ENCODE data around the gene QSOX2.

The QSOX2 gene

DNA sequence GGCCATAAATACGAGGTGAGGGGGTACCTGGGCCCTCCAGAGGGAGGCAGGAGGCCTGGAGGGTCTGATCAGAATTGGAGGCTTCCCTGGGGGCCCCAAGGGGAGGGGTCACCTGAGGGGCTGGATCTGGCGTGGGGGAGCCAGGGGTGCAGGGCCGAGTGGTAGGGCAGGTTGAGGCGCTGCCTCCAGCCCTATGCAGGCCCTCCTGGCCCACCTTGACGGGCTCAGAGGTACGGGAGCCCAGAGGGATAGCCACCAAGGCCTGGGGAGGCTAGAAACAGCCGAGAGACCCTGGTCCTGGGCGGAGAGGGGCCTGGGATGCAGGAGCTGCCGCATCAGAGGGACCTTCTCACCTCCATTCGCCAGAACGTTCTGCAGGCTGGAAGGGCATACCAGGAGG, 65.0 kb downstream of the QSOX2 start:
- no peak overlapping the region for H3K4me3 ChIP-seq (ENCODE audit: low read length)
- DNase-seq (ENCODE audit: low read depth), result no peak
- TF ChIP-seq, protein P1, sequence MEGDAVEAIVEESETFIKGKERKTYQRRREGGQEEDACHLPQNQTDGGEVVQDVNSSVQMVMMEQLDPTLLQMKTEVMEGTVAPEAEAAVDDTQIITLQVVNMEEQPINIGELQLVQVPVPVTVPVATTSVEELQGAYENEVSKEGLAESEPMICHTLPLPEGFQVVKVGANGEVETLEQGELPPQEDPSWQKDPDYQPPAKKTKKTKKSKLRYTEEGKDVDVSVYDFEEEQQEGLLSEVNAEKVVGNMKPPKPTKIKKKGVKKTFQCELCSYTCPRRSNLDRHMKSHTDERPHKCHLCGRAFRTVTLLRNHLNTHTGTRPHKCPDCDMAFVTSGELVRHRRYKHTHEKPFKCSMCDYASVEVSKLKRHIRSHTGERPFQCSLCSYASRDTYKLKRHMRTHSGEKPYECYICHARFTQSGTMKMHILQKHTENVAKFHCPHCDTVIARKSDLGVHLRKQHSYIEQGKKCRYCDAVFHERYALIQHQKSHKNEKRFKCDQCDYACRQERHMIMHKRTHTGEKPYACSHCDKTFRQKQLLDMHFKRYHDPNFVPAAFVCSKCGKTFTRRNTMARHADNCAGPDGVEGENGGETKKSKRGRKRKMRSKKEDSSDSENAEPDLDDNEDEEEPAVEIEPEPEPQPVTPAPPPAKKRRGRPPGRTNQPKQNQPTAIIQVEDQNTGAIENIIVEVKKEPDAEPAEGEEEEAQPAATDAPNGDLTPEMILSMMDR (conservative IDR thresholded peaks at IDR 0.05; ENCODE audit: low read depth, low read length), result no peak

DNA sequence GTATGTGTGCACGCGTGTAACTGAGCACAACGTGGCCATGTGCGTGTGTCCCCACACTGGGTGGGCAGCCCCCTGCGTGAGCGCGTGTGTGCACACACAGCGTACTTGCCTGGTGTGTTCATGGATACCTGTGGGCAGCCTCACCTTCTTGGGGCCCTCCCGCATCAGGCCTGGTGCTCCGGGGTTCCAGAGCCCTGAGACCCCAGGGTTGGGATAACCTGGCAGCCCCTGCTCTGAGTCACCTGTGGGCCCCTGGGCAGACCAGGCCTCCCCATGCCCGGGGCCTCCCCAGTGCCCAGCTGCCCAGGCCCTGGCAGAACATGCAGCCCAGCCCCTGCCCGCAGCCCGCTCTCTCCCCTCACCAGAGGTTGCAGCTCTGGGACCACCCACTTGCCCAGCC, 65.9 kb downstream of the QSOX2 start:
- DNase-seq (ENCODE audit: low read depth), result no peak
- TF ChIP-seq, protein P1 (conservative IDR thresholded peaks at IDR 0.05; ENCODE audit: low read depth, low read length), result no peak
- H3K4me3 ChIP-seq (ENCODE audit: low read length), result no peak overlapping the region

DNA sequence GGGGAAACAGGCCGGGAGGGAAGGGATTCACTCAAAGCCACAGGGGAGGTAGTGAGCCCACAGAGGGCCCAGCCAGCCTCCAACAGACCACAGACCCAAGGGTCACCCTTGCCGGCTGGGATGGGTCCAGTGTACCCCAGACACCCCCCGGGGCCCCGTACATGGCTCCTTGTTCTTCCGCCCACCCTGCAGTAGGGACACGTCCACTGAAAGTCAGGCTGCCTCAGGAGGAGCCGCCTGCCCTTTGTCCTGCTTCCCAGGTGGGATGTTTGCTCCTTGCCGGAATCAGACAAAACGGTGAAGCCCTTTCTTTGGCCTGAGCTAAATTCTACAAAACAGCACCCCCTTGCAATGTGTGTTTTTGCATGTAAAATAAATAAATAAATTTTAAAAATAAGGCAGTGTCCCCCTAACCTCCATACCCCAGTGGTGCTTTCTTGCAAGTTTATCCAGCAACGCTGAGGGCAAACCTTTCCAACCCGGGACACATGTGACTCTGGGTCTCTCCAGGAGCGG, 66.5 kb downstream of the QSOX2 start:
- TF ChIP-seq, protein P1 (conservative IDR thresholded peaks at IDR 0.05; ENCODE audit: low read depth, low read length), result no peak
- DNase-seq (ENCODE audit: low read depth), result no peak
- H3K4me3 ChIP-seq (ENCODE audit: low read length), result no peak overlapping the region

DNA sequence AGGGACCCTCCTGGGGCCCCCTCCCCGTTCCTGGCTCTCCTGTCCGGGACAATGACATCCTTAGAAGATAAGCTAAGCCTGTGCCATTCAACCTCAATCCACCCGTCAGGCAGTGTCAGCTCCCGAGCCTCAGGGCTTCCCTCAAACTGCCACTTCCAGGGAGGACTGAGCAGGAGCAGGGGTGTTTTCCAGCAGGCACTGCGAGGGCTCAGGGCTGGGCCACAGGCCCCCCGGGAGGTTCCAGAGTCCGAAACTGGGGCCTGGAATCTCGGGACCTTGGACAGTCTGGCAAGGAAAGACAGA, 66.9 kb downstream of the QSOX2 start:
- no peak overlapping the region for H3K4me3 ChIP-seq (ENCODE audit: low read length)
- TF ChIP-seq, protein P1 (conservative IDR thresholded peaks at IDR 0.05; ENCODE audit: low read depth, low read length), result no peak

DNA sequence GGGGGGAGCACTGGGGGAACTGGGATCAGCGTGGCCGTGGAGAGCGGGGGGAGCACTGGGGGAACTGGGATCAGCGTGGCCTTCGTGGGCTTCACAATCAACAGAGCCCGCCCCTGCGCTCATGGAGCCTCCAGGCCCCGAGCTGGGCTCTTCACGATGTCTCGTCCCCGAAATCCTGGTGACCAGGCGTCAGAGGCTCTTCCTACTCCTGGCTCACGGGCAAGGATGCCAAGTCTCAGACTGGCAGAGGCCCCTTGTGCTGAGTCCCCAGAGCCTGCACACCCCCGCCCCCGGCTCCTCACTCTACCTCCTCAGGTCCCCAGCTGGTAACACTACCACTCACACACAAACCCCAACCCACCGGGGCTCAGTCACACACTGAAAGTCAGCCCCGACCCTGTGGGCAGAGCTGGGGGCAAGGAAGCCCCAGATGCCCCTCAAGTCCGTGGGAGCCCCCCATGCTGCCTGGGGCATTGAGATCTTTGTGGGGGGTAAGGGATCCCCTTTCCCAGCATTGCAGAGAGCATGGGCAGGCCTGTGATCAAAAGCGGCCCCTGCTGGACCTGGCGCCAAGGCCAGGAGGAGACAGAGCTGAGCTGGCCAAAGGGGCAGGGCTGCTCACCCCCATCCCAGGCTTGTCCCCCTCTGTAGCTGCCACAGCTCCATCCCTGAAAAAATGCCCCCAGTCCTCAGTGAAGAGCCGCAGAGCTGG, 67.4 kb downstream of the QSOX2 start:
- TF ChIP-seq, protein P1 (conservative IDR thresholded peaks at IDR 0.05; ENCODE audit: low read depth, low read length), result no peak
- DNase-seq (ENCODE audit: low read depth), result no peak
- no peak overlapping the region for H3K4me3 ChIP-seq (ENCODE audit: low read length)

More for the DNA sequence above, 66.9 kb downstream of the QSOX2 start:
- DNase-seq (ENCODE audit: low read depth), result no peak

DNA sequence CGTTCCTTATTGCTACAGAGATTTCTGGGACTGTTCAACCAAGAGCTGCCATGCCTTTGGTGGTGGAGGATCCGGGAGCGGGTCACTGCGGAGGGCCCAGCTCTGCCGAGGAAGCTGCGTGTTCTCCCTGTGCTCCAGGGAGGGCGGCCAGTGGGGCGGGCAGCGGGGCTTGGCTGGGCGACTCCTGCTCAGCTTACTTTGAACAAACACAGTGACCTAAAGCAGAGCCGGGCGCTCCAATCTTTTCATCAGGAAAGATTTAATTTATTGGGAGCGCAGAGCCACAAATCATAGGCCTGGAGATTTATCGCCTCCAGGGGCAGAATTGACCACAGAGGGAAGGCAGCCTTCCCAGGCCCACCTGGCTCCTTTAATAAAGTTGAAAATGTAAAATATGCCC, 68.4 kb downstream of the QSOX2 start:
- H3K4me3 ChIP-seq (ENCODE audit: low read length), result no peak overlapping the region
- no peak for DNase-seq (ENCODE audit: low read depth)
- TF ChIP-seq, protein P1 (conservative IDR thresholded peaks at IDR 0.05; ENCODE audit: low read depth, low read length), result no peak

DNA sequence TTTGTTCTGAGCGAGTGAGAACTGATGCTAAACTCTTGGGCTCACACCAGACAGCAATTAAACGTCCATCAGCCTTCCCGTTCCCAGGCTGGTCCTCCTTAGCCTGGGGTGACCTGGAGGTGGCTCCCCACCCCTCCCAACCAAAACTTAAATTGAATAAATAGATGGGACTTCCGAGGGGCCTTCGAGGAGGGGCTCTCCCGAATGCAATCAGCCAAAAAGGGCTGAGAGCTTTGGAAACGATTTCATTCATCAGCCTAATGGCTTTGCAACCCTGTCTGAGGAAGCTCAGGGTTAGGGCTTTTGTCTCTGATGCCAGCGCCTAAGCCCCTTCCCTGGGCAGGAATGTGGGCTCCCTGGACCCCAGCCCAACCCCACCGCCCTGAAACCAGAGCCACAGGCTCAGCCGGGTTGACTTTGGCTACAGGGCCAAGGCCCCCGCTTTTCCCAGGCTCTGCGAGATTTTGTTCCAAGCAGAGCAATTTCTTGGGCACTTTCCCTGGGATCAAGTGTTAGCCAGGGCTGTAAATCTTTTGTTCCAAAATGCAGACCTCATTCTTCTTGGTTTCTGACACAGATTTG, 69.9 kb downstream of the QSOX2 start:
- TF ChIP-seq, protein P1 (conservative IDR thresholded peaks at IDR 0.05; ENCODE audit: low read depth, low read length), result no peak
- DNase-seq (ENCODE audit: low read depth), result no peak
- no peak overlapping the region for H3K4me3 ChIP-seq (ENCODE audit: low read length)
